M059J (cell line): ENCODE measurements around the gene PRRC1. TPM values are rescaled to one million over a fixed set of nuclear protein-coding genes. Genes with fewer than 3 reads are reported as not detected.

Experiments used
- DNase-seq: peaks from one replicate; pipeline ENCODE4 v3.0.0-alpha.2; 2012; ENCODE audit warnings: low read depth
- total RNA-seq: library from RNA; depleted of rRNA; stranded (reverse); fragments of >200 nt; shearing (Covaris generic); gene quantifications from 2 replicates; pipeline ENCODE4 v1.2.3, GENCODE V29; 2014

Gene PRRC1
- total RNA-seq, 1 experiment from 2014 or later = 84.7 TPM

- no peak for DNase-seq
Observed at GRCh38 chr5:127580731-127581130, 63.3 kb downstream of the PRRC1 start.

GRCh38 chr5:127581450-127581849 lies 64.0 kb downstream of the PRRC1 start:
- DNase-seq = no peak

GRCh38 chr5:127582773-127583370 lies 65.4 kb downstream of the PRRC1 start:
- no peak for DNase-seq

- DNase-seq = no peak
Observed at GRCh38 chr5:127583866-127584265, 66.4 kb downstream of the PRRC1 start.

- DNase-seq = peak; percentile 27
Observed at GRCh38 chr5:127585661-127586060, 68.2 kb downstream of the PRRC1 start.

GRCh38 chr5:127586066-127586770 lies 68.8 kb downstream of the PRRC1 start:
- no peak for DNase-seq

- no peak for DNase-seq
Observed at GRCh38 chr5:127586811-127587210, 69.4 kb downstream of the PRRC1 start.

- DNase-seq = no peak
Observed at GRCh38 chr5:127587246-127587917, 69.9 kb downstream of the PRRC1 start.

- DNase-seq = no peak
Observed at GRCh38 chr5:127588368-127588767, 70.9 kb downstream of the PRRC1 start.

- no peak for DNase-seq
Observed at GRCh38 chr5:127589309-127590030, 72.0 kb downstream of the PRRC1 start.

- DNase-seq = no peak
Observed at GRCh38 chr5:127590156-127590722, 72.8 kb downstream of the PRRC1 start.

- no peak for DNase-seq
Observed at GRCh38 chr5:127595484-127596368, 78.3 kb downstream of the PRRC1 start.

- DNase-seq = no peak
Observed at GRCh38 chr5:127596501-127596900, 79.1 kb downstream of the PRRC1 start.

- no peak for DNase-seq
Observed at GRCh38 chr5:127599320-127599719, 81.9 kb downstream of the PRRC1 start.

- no peak for DNase-seq
Observed at GRCh38 chr5:127599847-127600246, 82.4 kb downstream of the PRRC1 start.

GRCh38 chr5:127601111-127601510 lies 83.7 kb downstream of the PRRC1 start:
- DNase-seq = no peak

- DNase-seq = no peak
Observed at GRCh38 chr5:127601601-127602000, 84.2 kb downstream of the PRRC1 start.

- DNase-seq = no peak
Observed at GRCh38 chr5:127602481-127602880, 85.0 kb downstream of the PRRC1 start.

GRCh38 chr5:127602896-127603844 lies 85.7 kb downstream of the PRRC1 start:
- no peak for DNase-seq
